Endothelial cell of umbilical vein (primary cell): Measurements from ENCODE around the gene TMEM234. TPM values are rescaled to one million over a fixed set of nuclear protein-coding genes. Genes with fewer than 3 reads are reported as not detected.

Experiments
- BruUV-seq: library from RNA; stranded (reverse); fragments of 400-500 nt; replicated peaks from 2 replicates; lab custom pipeline; 2021; lab: Mats Ljungman, UMichigan
- CTCF ChIA-PET: fragments of 300-600, 350-600 bp; sonication (Branson Sonifier 250); formaldehyde crosslinking; loops from one replicate; lab custom pipeline; 2021; ENCODE audit warnings: antibody characterized with exemption, inconsistent platforms; lab: Charles Lee
- POLR2A ChIA-PET: fragments of 300-600, 350-600 bp; sonication (Branson Sonifier 250); formaldehyde crosslinking; loops from one replicate; lab custom pipeline; 2021; ENCODE audit warnings: antibody characterized with exemption, inconsistent platforms; lab: Charles Lee
- DNase-seq: peaks from one replicate; pipeline ENCODE4 v3.0.0-alpha.2; 2011; ENCODE audit warnings: low read depth, low spot score
- FAIRE-seq: peaks from 2 replicates; lab custom pipeline; 2011; peaks lifted over from hg19 to GRCh38; lab: Jason Lieb, UNC
- H2AFZ ChIP-seq: 2 replicates; pipeline ENCODE4 v1.6.0; 2012; ENCODE audit warnings: low read depth, low read length, control low read depth, inconsistent platforms
- H3K27ac ChIP-seq: 2 replicates; pipeline ENCODE4 v1.5.1; 2011; ENCODE audit warnings: low read depth, mild to moderate bottlenecking, control low read depth, low read length, moderate library complexity; ENCODE audit not compliant: insufficient read depth
- H3K27me3 ChIP-seq, 2 experiments: 2 replicates each; pipeline versions ENCODE4 v1.6.0 to v1.6.1; 2011; ENCODE audit warnings: low read length in 2 of 2, mixed read lengths in 1 of 2; ENCODE audit not compliant: control insufficient read depth in 2 of 2, insufficient read depth in 2 of 2
- H3K36me3 ChIP-seq, 2 experiments: 2 replicates in 1 of 2; 3 replicates in 1 of 2; pipeline ENCODE4 v1.5.1; 2011; ENCODE audit warnings: low read length in 2 of 2, mild to moderate bottlenecking in 1 of 2, moderate library complexity in 1 of 2; ENCODE audit not compliant: control insufficient read depth in 2 of 2, insufficient read depth in 2 of 2; ENCODE audit errors: extremely low read depth in 1 of 2
- H3K4me1 ChIP-seq: 3 replicates; pipeline ENCODE4 v1.5.1; 2011; ENCODE audit warnings: mild to moderate bottlenecking, low read length; ENCODE audit not compliant: control insufficient read depth, insufficient read depth; ENCODE audit errors: extremely low read depth
- H3K4me2 ChIP-seq: 2 replicates; pipeline ENCODE4 v1.6.1; 2011; ENCODE audit warnings: low read length, control low read depth, mixed read lengths; ENCODE audit not compliant: insufficient read depth
- H3K4me3 ChIP-seq, 3 experiments: fragments of 200-600 bp in 1 of 3; sonication (generic), shearing (Covaris generic) in 1 of 3; replicated peaks in 1 of 3; 2 replicates each; pipeline ENCODE4 v1.5.1; 2011 to 2016; ENCODE audit warnings: control low read depth in 3 of 3, low read length in 3 of 3, mild to moderate bottlenecking in 2 of 3, inconsistent platforms in 1 of 3, low read depth in 1 of 3, moderate library complexity in 1 of 3; ENCODE audit not compliant: insufficient read depth in 1 of 3
- H3K79me2 ChIP-seq: 2 replicates; pipeline ENCODE4 v1.6.0; 2012; ENCODE audit warnings: low read length, inconsistent platforms; ENCODE audit not compliant: control insufficient read depth, insufficient read depth
- H3K9ac ChIP-seq: replicated peaks from 2 replicates; pipeline ENCODE3; 2011; ENCODE audit warnings: low read length, control low read depth; ENCODE audit not compliant: insufficient read depth; ENCODE audit errors: extremely low read depth
- H3K9me1 ChIP-seq: replicated peaks from 3 replicates; pipeline ENCODE4 v1.6.0; 2011; ENCODE audit warnings: mild to moderate bottlenecking, low read length; ENCODE audit not compliant: control insufficient read depth, insufficient read depth; ENCODE audit errors: extremely low read depth
- H3K9me3 ChIP-seq: replicated peaks from 2 replicates; pipeline ENCODE4 v1.5.1; 2012; ENCODE audit warnings: low read length, inconsistent platforms; ENCODE audit not compliant: control insufficient read depth, insufficient read depth
- H4K20me1 ChIP-seq: replicated peaks from 2 replicates; pipeline ENCODE3; 2011; ENCODE audit warnings: mild to moderate bottlenecking, low read length; ENCODE audit not compliant: control insufficient read depth, insufficient read depth; ENCODE audit errors: extremely low read depth
- EZH2 ChIP-seq: IDR thresholded peaks from 2 replicates; pipeline ENCODE4 v1.6.1; 2012; ENCODE audit warnings: borderline replicate concordance, low read depth, mild to moderate bottlenecking, moderate library complexity, low read length, inconsistent platforms; ENCODE audit not compliant: severe bottlenecking
- FOS ChIP-seq: IDR thresholded peaks from 2 replicates; pipeline ENCODE4 v1.6.1; 2011; ENCODE audit warnings: mild to moderate bottlenecking, low read length, moderate library complexity, borderline replicate concordance; ENCODE audit not compliant: insufficient read depth
- GATA2 ChIP-seq: IDR thresholded peaks from 2 replicates; pipeline ENCODE4 v1.7.0; 2011; ENCODE audit warnings: low read depth, mild to moderate bottlenecking, moderate library complexity, mixed read lengths, low read length; ENCODE audit not compliant: insufficient read length, insufficient read depth
- JUN ChIP-seq: IDR thresholded peaks from 2 replicates; pipeline ENCODE4 v1.6.1; 2011; ENCODE audit warnings: borderline replicate concordance, low read depth; ENCODE audit not compliant: insufficient read length, insufficient read depth
- MYC ChIP-seq: IDR thresholded peaks from one replicate; pipeline ENCODE4 v1.6.1; 2011; ENCODE audit warnings: mild to moderate bottlenecking, low read depth, low read length
- POLR2A ChIP-seq: IDR thresholded peaks from 2 replicates; pipeline ENCODE4 v1.6.1; 2012; ENCODE audit warnings: low read depth, mild to moderate bottlenecking, control low read depth, low read length
- POLR2AphosphoS5 ChIP-seq: IDR thresholded peaks from 2 replicates; pipeline ENCODE4 v1.6.1; 2012; ENCODE audit warnings: low read depth, mild to moderate bottlenecking, control low read depth, low read length, moderate library complexity; ENCODE audit not compliant: insufficient read depth
- dilution Hi-C: fragments of 300-500 bp; cut with MboI; formaldehyde crosslinking; loops from one replicate; pipeline ENCODE4 v1.15.0; 2019; ENCODE audit warnings: low sequenced_read_pairs; ENCODE audit not compliant: extremely low pct_ligation_motif_present
- intact Hi-C: fragments of 100-400 bp; cut with micrococcal nuclease; formaldehyde crosslinking; loops from one replicate; pipeline ENCODE4 v1.10.0; 2022
- polyA plus RNA-seq, 4 experiments: library from polyadenylated mRNA; depleted of rRNA in 3 of 4; stranded (reverse) in 3 of 4; unstranded in 1 of 4; fragments of >200 nt; gene quantifications; 2 replicates each; pipeline versions ENCODE4 v1.2.1 to v1.2.3, GENCODE V29; 2011 to 2012; ENCODE audit warnings: missing spikeins in 1 of 4
- total RNA-seq: library from RNA; stranded (reverse); gene quantifications from 2 replicates; pipeline ENCODE4 v1.2.3, GENCODE V29; 2021
- TF ChIP-seq, protein P1 (sequence below): IDR thresholded peaks from 2 replicates; pipeline ENCODE4 v1.6.1; 2011; ENCODE audit not compliant: insufficient read depth, insufficient read length
- TF ChIP-seq, protein P2 (sequence below), 2 donors: IDR thresholded peaks; 1 replicate in 1 of 2; 2 replicates in 1 of 2; pipeline ENCODE4 v1.5.1; 2011; ENCODE audit warnings: low read length in 2 of 2, mild to moderate bottlenecking in 2 of 2, moderate library complexity in 2 of 2, control low read depth in 1 of 2, inconsistent platforms in 1 of 2, low read depth in 1 of 2; ENCODE audit not compliant: insufficient read depth in 1 of 2; ENCODE audit errors: extremely low read depth in 1 of 2

The TMEM234 gene
- total and polyA plus RNA-seq, 2 donors (not counting 3 experiments of a cell fraction or from before 2014, with no cell fraction given) = 20.7 to 21.3 TPM

DNA sequence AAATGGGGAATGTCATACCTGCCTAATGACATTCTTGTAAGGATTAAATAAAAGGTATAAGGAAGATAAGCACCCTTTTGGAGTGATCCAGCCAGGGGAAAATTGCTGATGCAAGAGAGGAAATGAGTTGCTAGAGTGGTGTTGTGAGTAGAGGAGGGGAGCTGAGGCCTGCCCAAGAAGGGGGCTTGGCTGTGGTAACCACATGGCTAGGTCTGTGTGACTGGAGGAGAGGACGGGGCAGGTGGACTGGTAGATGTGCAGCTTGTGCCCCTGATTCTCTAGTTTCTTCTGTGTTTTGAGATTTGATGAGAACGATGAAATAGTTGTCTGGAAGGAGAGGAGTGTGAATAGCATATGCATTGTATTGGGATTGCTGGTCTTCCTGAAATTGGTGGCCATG is 36.1 kb downstream of the TMEM234 start:
- dilution Hi-C loops = no loop called here
- POLR2A ChIA-PET = no interaction called here
- no peaks in the 10 kb centered on the region for H4K20me1 ChIP-seq
- intact Hi-C loops = no loop called here
- DNase-seq = no peak
- no peaks in the 10 kb centered on the region for H3K27me3 ChIP-seq
- no peak overlapping the region for H2AFZ ChIP-seq
- no peak overlapping the region for H3K4me3 ChIP-seq
- no peak for FAIRE-seq
- H3K4me1 ChIP-seq = peaks cover 8% of the 10 kb centered on the region
- peaks cover 55% of the 10 kb centered on the region for H3K79me2 ChIP-seq
- no peaks in the 10 kb centered on the region for H3K9me3 ChIP-seq
- TF ChIP-seq, protein P1, sequence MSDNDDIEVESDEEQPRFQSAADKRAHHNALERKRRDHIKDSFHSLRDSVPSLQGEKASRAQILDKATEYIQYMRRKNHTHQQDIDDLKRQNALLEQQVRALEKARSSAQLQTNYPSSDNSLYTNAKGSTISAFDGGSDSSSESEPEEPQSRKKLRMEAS = no peak
- no peak for TF ChIP-seq GATA2
- TF ChIP-seq EZH2 = no peak
- TF ChIP-seq, protein P2, sequence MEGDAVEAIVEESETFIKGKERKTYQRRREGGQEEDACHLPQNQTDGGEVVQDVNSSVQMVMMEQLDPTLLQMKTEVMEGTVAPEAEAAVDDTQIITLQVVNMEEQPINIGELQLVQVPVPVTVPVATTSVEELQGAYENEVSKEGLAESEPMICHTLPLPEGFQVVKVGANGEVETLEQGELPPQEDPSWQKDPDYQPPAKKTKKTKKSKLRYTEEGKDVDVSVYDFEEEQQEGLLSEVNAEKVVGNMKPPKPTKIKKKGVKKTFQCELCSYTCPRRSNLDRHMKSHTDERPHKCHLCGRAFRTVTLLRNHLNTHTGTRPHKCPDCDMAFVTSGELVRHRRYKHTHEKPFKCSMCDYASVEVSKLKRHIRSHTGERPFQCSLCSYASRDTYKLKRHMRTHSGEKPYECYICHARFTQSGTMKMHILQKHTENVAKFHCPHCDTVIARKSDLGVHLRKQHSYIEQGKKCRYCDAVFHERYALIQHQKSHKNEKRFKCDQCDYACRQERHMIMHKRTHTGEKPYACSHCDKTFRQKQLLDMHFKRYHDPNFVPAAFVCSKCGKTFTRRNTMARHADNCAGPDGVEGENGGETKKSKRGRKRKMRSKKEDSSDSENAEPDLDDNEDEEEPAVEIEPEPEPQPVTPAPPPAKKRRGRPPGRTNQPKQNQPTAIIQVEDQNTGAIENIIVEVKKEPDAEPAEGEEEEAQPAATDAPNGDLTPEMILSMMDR (IDR thresholded peaks at IDR 0.05; ENCODE audit: extremely low read depth in 1 of 2, insufficient read depth in 1 of 2, low read depth in 1 of 2, low read length in 2 of 2) = no peak
- TF ChIP-seq JUN = no peak
- TF ChIP-seq MYC = no peak
- TF ChIP-seq FOS = no peak
- TF ChIP-seq POLR2AphosphoS5 = no peak
- TF ChIP-seq POLR2A = no peak
- no peak overlapping the region for H3K27ac ChIP-seq
- CTCF ChIA-PET = no interaction called here
- no TSS peak for BruUV-seq
- peaks cover 28 to 34% of the 10 kb centered on the region in 2 experiments for H3K36me3 ChIP-seq
- H3K9me1 ChIP-seq = no peaks in the 10 kb centered on the region
- H3K4me2 ChIP-seq = no peak overlapping the region
- H3K9ac ChIP-seq = no peak overlapping the region
